Left lung (tissue), 14 donors: ENCODE results near the gene THEM4. TPM values are rescaled to one million over a fixed set of nuclear protein-coding genes. Genes with fewer than 3 reads are reported as not detected.

Source experiments
- ATAC-seq: fragments of 200-7000 bp; cut with Tn5 transposase; one replicate; pipeline ENCODE4 v1.9.1; 2020; ENCODE audit warnings: moderate library complexity
- DNase-seq, 4 donors: peaks; one replicate each; pipeline ENCODE4 v3.0.0-alpha.2; 2013 to 2020
- H3K27ac ChIP-seq, 2 donors: fragments of 200-600 bp; sonication (generic) in 1 of 2; one replicate each; pipeline versions ENCODE4 v1.5.0 to v1.8.0; 2020 to 2021
- H3K27me3 ChIP-seq, 2 donors: fragments of 200-600 bp; sonication (generic) in 1 of 2; one replicate each; pipeline versions ENCODE4 v1.5.0 to v1.8.0; 2020 to 2021
- H3K36me3 ChIP-seq, 2 donors: fragments of 200-600 bp; sonication (generic) in 1 of 2; one replicate each; pipeline versions ENCODE4 v1.5.0 to v1.8.0; 2020 to 2021
- H3K4me1 ChIP-seq, 2 donors: fragments of 200-600 bp; one replicate each; pipeline ENCODE4 v1.8.0; 2021
- H3K4me3 ChIP-seq, 2 donors: fragments of 200-600 bp; sonication (generic) in 1 of 2; one replicate each; pipeline versions ENCODE4 v1.5.0 to v1.8.0; 2020 to 2021; ENCODE audit warnings: mild to moderate bottlenecking in 1 of 2
- H3K9me3 ChIP-seq, 2 donors: fragments of 200-600 bp; sonication (generic) in 1 of 2; one replicate each; pipeline versions ENCODE4 v1.5.0 to v1.8.0; 2020 to 2021
- CTCF ChIP-seq, 2 donors: fragments of 200-600 bp; sonication (generic) in 1 of 2; IDR thresholded peaks; one replicate each; pipeline versions ENCODE4 v1.5.0 to v1.8.0; 2021; ENCODE audit warnings: antibody characterized with exemption in 2 of 2
- intact Hi-C, 2 donors: fragments of 100-400 bp; cut with DNase I; formaldehyde crosslinking; loops; one replicate each; pipeline versions ENCODE4 v1.11.2 to v1.14.2; 2022
- long read RNA-seq, 12 donors: library from polyadenylated mRNA in 2 of 12; unstranded in 2 of 12; transcript quantifications; one replicate each; pipeline ENCODE4 v2.0.0 and lab custom pipeline, GENCODE V29; 2019 to 2026
- polyA plus RNA-seq, 6 donors: library from polyadenylated mRNA; unstranded; fragments of 120-200 nt; gene quantifications; one replicate each; pipeline ENCODE4 v1.2.1, GENCODE V29; 2013; ENCODE audit not compliant: insufficient read length in 6 of 6
- total RNA-seq, 2 donors: library from RNA; stranded (reverse); fragmentation: NEBNext Ultra II Directional; extraction: Animal tissue kit (Norgen Biotek cat#: 25700); gene quantifications; one replicate each; pipeline ENCODE4 v1.2.1, GENCODE V29; 2021
- donor health status: DM: no; HTN: yes; CAD: no.
- donor health status: DM: no; HTN: no; CAD: no.

THEM4 gene
- total RNA-seq = 10 to 100 TPM; 10.6 to 13.7 TPM
- 10 to 100 TPM; 25.5 to 36.8 (median 33.8) TPM for polyA plus RNA-seq
- long read RNA-seq, donor 1, transcript THEM4-205 (2 exons, 643 nt) = major isoform, 7 of 16 reads
- long read RNA-seq, donor 1, partial matches to known transcripts = 8 of 16 reads
- long read RNA-seq, donor 1, other reads (novel, unspliced or antisense) = 0 of 16 reads
- long read RNA-seq, donor 2, partial matches to known transcripts = 5 of 12 reads
- long read RNA-seq, donor 2, other reads (novel, unspliced or antisense) = 0 of 12 reads
- long read RNA-seq, donor 3, partial matches to known transcripts = 7 of 9 reads
- long read RNA-seq, donor 3, other reads (novel, unspliced or antisense) = 0 of 9 reads
- long read RNA-seq, donor 4, partial matches to known transcripts = 0 of 8 reads
- long read RNA-seq, donor 4, other reads (novel, unspliced or antisense) = 0 of 8 reads
- long read RNA-seq, donor 5, partial matches to known transcripts = 14 of 22 reads
- long read RNA-seq, donor 5, other reads (novel, unspliced or antisense) = 0 of 22 reads
- long read RNA-seq, donor 6, partial matches to known transcripts = 5 of 11 reads
- long read RNA-seq, donor 6, other reads (novel, unspliced or antisense) = 0 of 11 reads
- long read RNA-seq, donor 7, partial matches to known transcripts = 16 of 21 reads
- long read RNA-seq, donor 7, other reads (novel, unspliced or antisense) = 0 of 21 reads
- long read RNA-seq, donor 8, partial matches to known transcripts = 22 of 29 reads
- long read RNA-seq, donor 8, other reads (novel, unspliced or antisense) = 0 of 29 reads
- long read RNA-seq, donor 9 = 0 reads
- long read RNA-seq, donor 10, transcript THEM4-201 (6 exons, 2,377 nt) = major isoform, 5 of 13 reads
- long read RNA-seq, donor 10, partial matches to known transcripts = 4 of 13 reads
- long read RNA-seq, donor 10, other reads (novel, unspliced or antisense) = 2 of 13 reads
- long read RNA-seq, donor 11, partial matches to known transcripts = 9 of 13 reads
- long read RNA-seq, donor 11, other reads (novel, unspliced or antisense) = 0 of 13 reads
- long read RNA-seq, donor 12, partial matches to known transcripts = 9 of 17 reads
- long read RNA-seq, donor 12, other reads (novel, unspliced or antisense) = 0 of 17 reads

- H3K4me1 ChIP-seq = peaks cover 3 to 15% of the 10 kb centered on the region in 2 donors
- H3K9me3 ChIP-seq = peaks cover 0 to 23% of the 10 kb centered on the region in 2 donors
- peak; percentile 99 for ATAC-seq
- peak in 1 of 2 donors; percentile 30 for TF ChIP-seq CTCF (IDR thresholded peaks at IDR 0.05)
- intact Hi-C loops = no loop called here
- peak; percentile 89 to 99 (median 97) for DNase-seq
- peaks cover 0 to 6% of the 10 kb centered on the region in 2 donors for H3K36me3 ChIP-seq
- H3K27ac ChIP-seq = peak within 1 kb of the TSS; percentile 81
- H3K27me3 ChIP-seq = no peaks in the 10 kb centered on the region
- peak within 1 kb of the TSS; percentile 50 to 61 for H3K4me3 ChIP-seq
Observed at GRCh38 chr1:151909167-151910149, at the start of gene THEM4. Gene THEM4 (minus strand): TSS chr1:151909511. CDS start chr1:151909458, 53 bp downstream.

DNA sequence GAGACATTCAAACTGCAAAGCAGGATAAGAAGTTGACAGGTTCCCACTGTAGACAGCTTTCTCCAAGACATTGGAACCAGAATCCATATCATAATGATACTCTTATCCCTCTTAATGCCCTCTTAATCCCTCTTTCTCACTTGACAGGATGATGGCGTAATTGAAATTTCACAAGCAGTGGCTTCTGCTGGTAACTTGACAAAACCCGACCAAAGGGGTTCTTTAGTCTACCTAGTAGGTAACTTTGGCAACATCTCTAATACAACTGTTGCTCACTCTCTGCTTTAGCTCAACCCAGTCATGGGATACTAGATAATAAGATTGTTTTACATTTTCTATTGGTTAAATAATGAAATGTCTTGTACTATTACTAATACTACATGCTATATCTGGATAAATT, 49.6 kb upstream of the THEM4 start:
- H3K36me3 ChIP-seq = no peaks in the 10 kb centered on the region
- ATAC-seq (no peak), DNase-seq (no peak)
- peaks cover 5 to 15% of the 10 kb centered on the region in 2 donors for H3K4me1 ChIP-seq
- intact Hi-C loops = no loop called here
- no peaks in the 10 kb centered on the region for H3K27me3 ChIP-seq
- no peak overlapping the region for H3K27ac ChIP-seq
- no peaks in the 10 kb centered on the region for H3K9me3 ChIP-seq
- TF ChIP-seq CTCF (IDR thresholded peaks at IDR 0.05) = no peak
- H3K4me3 ChIP-seq = no peak overlapping the region

GRCh38 chr1:151956957-151957497, 47.7 kb upstream of the THEM4 start:
- H3K9me3 ChIP-seq = no peaks in the 10 kb centered on the region
- peaks cover 5 to 9% of the 10 kb centered on the region in 2 donors for H3K4me1 ChIP-seq
- no peak overlapping the region for H3K4me3 ChIP-seq
- no peaks in the 10 kb centered on the region for H3K36me3 ChIP-seq
- H3K27ac ChIP-seq = no peak overlapping the region
- DNase-seq = no peak
- intact Hi-C loops = no loop called here
- ATAC-seq = no peak
- TF ChIP-seq CTCF (IDR thresholded peaks at IDR 0.05) = no peak
- H3K27me3 ChIP-seq = no peaks in the 10 kb centered on the region

- Histone ChIP-seq H3K9me3 (no peaks in the 10 kb centered on the region), H3K27me3 (no peaks in the 10 kb centered on the region), H3K4me3 (no peak overlapping the region), H3K4me1 (peaks cover 0 to 8% of the 10 kb centered on the region in 2 donors), H3K36me3 (no peaks in the 10 kb centered on the region), H3K27ac (no peak overlapping the region)
- intact Hi-C loops = no loop called here
- DNase-seq (no peak), ATAC-seq (no peak)
- no peak for TF ChIP-seq CTCF (IDR thresholded peaks at IDR 0.05)
Observed at GRCh38 chr1:151953409-151954094, 44.2 kb upstream of the THEM4 start.
